Mesenchymal stem cell (in vitro differentiated cells and primary cell): Measurements from ENCODE around the gene SLC35D2.
"Not testable (repeated sequence)": the region's sequence is repeated elsewhere in the genome, so short reads cannot be mapped to it uniquely, and the experiment has no call there.

Experiments used
- DNase-seq: peaks from one replicate; pipeline ENCODE4 v3.0.0-alpha.2; 2013
- H2AFZ ChIP-seq: one replicate; pipeline ENCODE4 v1.6.1; 2013; ENCODE audit warnings: low read depth, mild to moderate bottlenecking, control low read depth, inconsistent platforms, low read length, moderate library complexity
- H2AK5ac ChIP-seq: 2 replicates; pipeline ENCODE4 v1.6.1; 2013; ENCODE audit warnings: low read length, moderate library complexity, mild to moderate bottlenecking, inconsistent platforms; ENCODE audit not compliant: severe bottlenecking
- H2BK120ac ChIP-seq: one replicate; pipeline ENCODE4 v1.6.1; 2013; ENCODE audit warnings: low read depth, mild to moderate bottlenecking, inconsistent platforms, low read length, moderate library complexity
- H2BK12ac ChIP-seq, 2 experiments: one replicate each; pipeline ENCODE4 v1.6.1; 2013; ENCODE audit warnings: inconsistent platforms in 2 of 2, low read length in 2 of 2, mild to moderate bottlenecking in 2 of 2, moderate library complexity in 2 of 2, control low read depth in 1 of 2
- H2BK15ac ChIP-seq: one replicate; pipeline ENCODE4 v1.6.1; 2013; ENCODE audit warnings: mild to moderate bottlenecking, low read depth, inconsistent platforms; ENCODE audit not compliant: poor library complexity, severe bottlenecking
- H2BK5ac ChIP-seq: 2 replicates; pipeline ENCODE4 v1.6.1; 2013; ENCODE audit warnings: low read depth, mild to moderate bottlenecking, low read length, control low read depth, inconsistent platforms; ENCODE audit not compliant: poor library complexity, severe bottlenecking
- H3K14ac ChIP-seq, 2 experiments: one replicate each; pipeline ENCODE4 v1.6.1; 2013; ENCODE audit warnings: inconsistent platforms in 2 of 2, low read length in 2 of 2, control low read depth in 1 of 2, mild to moderate bottlenecking in 1 of 2, moderate library complexity in 1 of 2
- H3K18ac ChIP-seq, 2 experiments: one replicate each; pipeline ENCODE4 v1.6.1; 2013; ENCODE audit warnings: inconsistent platforms in 2 of 2, low read length in 2 of 2, control low read depth in 1 of 2, low read depth in 1 of 2, mild to moderate bottlenecking in 1 of 2
- H3K23ac ChIP-seq, 2 experiments: one replicate each; pipeline ENCODE4 v1.6.1; 2013; ENCODE audit warnings: inconsistent platforms in 2 of 2, low read length in 2 of 2, mild to moderate bottlenecking in 2 of 2, moderate library complexity in 2 of 2, control low read depth in 1 of 2
- H3K27ac ChIP-seq: 2 replicates; pipeline ENCODE4 v1.5.1; 2013; ENCODE audit warnings: mild to moderate bottlenecking, moderate library complexity, low read length, control low read depth, inconsistent platforms; ENCODE audit not compliant: poor library complexity, severe bottlenecking
- H3K27me3 ChIP-seq, 2 experiments: 2 replicates each; pipeline versions ENCODE4 v1.6.1 to v1.7.0; 2013; ENCODE audit warnings: low read length in 2 of 2, mild to moderate bottlenecking in 2 of 2, moderate library complexity in 2 of 2, control low read depth in 1 of 2, inconsistent platforms in 1 of 2; ENCODE audit not compliant: control insufficient read depth in 1 of 2, insufficient read depth in 1 of 2
- H3K36me3 ChIP-seq, 2 experiments: 2 replicates each; pipeline versions ENCODE4 v1.6.1 to v1.7.0; 2013; ENCODE audit warnings: low read length in 2 of 2, control low read depth in 1 of 2, inconsistent platforms in 1 of 2, low read depth in 1 of 2, mild to moderate bottlenecking in 1 of 2; ENCODE audit not compliant: insufficient read depth in 2 of 2, control insufficient read depth in 1 of 2
- H3K4ac ChIP-seq, 2 experiments: one replicate each; pipeline ENCODE4 v1.6.1; 2013; ENCODE audit warnings: inconsistent platforms in 2 of 2, low read length in 2 of 2, mild to moderate bottlenecking in 2 of 2, moderate library complexity in 2 of 2, control low read depth in 1 of 2, low read depth in 1 of 2
- H3K4me1 ChIP-seq: 2 replicates; pipeline ENCODE4 v1.6.1; 2013; ENCODE audit warnings: low read depth, low read length, control low read depth; ENCODE audit not compliant: control insufficient read depth, insufficient read depth
- H3K4me2 ChIP-seq: 2 replicates; pipeline ENCODE4 v1.6.1; 2013; ENCODE audit warnings: low read length, mild to moderate bottlenecking, inconsistent platforms; ENCODE audit not compliant: poor library complexity, severe bottlenecking
- H3K4me3 ChIP-seq, 2 experiments: 2 replicates each; pipeline versions ENCODE4 v1.5.1 to v1.7.0; 2013; ENCODE audit warnings: low read length in 2 of 2, mild to moderate bottlenecking in 2 of 2, control low read depth in 1 of 2, low read depth in 1 of 2; ENCODE audit not compliant: insufficient read depth in 1 of 2
- H3K79me1 ChIP-seq: replicated peaks from 2 replicates; pipeline ENCODE4 v1.6.1; 2013; ENCODE audit warnings: mild to moderate bottlenecking, control low read depth, low read length, inconsistent platforms; ENCODE audit not compliant: poor library complexity, severe bottlenecking
- H3K9ac ChIP-seq: 2 replicates; pipeline ENCODE4 v1.7.0; 2013; ENCODE audit warnings: mild to moderate bottlenecking, low read length, moderate library complexity
- H3K9me3 ChIP-seq: 2 replicates; pipeline ENCODE4 v1.7.0; 2013; ENCODE audit warnings: mild to moderate bottlenecking, low read length; ENCODE audit not compliant: control insufficient read depth
- H4K8ac ChIP-seq: one replicate; pipeline ENCODE4 v1.6.1; 2013; ENCODE audit warnings: inconsistent platforms, mild to moderate bottlenecking, low read length, moderate library complexity
- H4K91ac ChIP-seq: one replicate; pipeline ENCODE4 v1.6.1; 2013; ENCODE audit warnings: mild to moderate bottlenecking, low read length, inconsistent platforms
- WGBS: methylation state at CpG from one replicate; pipeline ENCODE4 v1.1.7; 2013; ENCODE audit warnings: mixed read lengths; 5-methylcytosine and 5-hydroxymethylcytosine counted together

The SLC35D2 gene

GRCh38 chr9:96323169-96323568 lies 60.3 kb downstream of the SLC35D2 start:
- Histone ChIP-seq H4K91ac (no peak overlapping the region), H3K79me1 (peaks cover 3% of the 10 kb centered on the region), H3K14ac (no peak overlapping the region), H3K4me3 (no peak overlapping the region), H3K4ac (no peak overlapping the region), H3K18ac (no peak overlapping the region), H2BK12ac (no peak overlapping the region), H3K9ac (no peak overlapping the region), H4K8ac (no peak overlapping the region), H3K27ac (no peak overlapping the region), H3K9me3 (no peaks in the 10 kb centered on the region), H3K4me2 (no peak overlapping the region), H3K23ac (peak overlapping the region in 1 of 2 experiments; percentile 72), H3K36me3 (peaks cover 28 to 39% of the 10 kb centered on the region in 2 experiments), H2AFZ (no peak overlapping the region), H2BK15ac (no peak overlapping the region), H2BK5ac (no peak overlapping the region), H2BK120ac (no peak overlapping the region), H2AK5ac (no peak overlapping the region), H3K27me3 (no peaks in the 10 kb centered on the region), H3K4me1 (peaks cover 1% of the 10 kb centered on the region)
- DNase-seq: no peak

- not testable (repeated sequence) for H4K8ac ChIP-seq
These were observed 60.8 kb downstream of the SLC35D2 start for GRCh38 chr9:96322736-96323135.

GRCh38 chr9:96322210-96322609 lies 61.3 kb downstream of the SLC35D2 start:
- H3K36me3 ChIP-seq: peaks cover 26 to 39% of the 10 kb centered on the region in 2 experiments
- WGBS: 98% methylated on average over 3 of the region's 3 CpGs
- H3K23ac ChIP-seq, H3K4me1 ChIP-seq, H3K4me2 ChIP-seq, H3K14ac ChIP-seq, H3K18ac ChIP-seq, DNase-seq, H3K4me3 ChIP-seq, H2BK120ac ChIP-seq, H4K8ac ChIP-seq, H3K9me3 ChIP-seq, H2BK5ac ChIP-seq, H3K27ac ChIP-seq, H2AK5ac ChIP-seq, H3K4ac ChIP-seq, H3K79me1 ChIP-seq, H3K27me3 ChIP-seq, H2BK12ac ChIP-seq, H4K91ac ChIP-seq, H2BK15ac ChIP-seq, H3K9ac ChIP-seq, H2AFZ ChIP-seq: not testable (repeated sequence)

More at GRCh38 chr9:96322736-96323135, 60.8 kb downstream of the SLC35D2 start:
- H2AK5ac ChIP-seq, H2BK12ac ChIP-seq, H2BK15ac ChIP-seq, H2AFZ ChIP-seq, DNase-seq, H3K79me1 ChIP-seq, H3K4ac ChIP-seq, H3K4me1 ChIP-seq, H2BK120ac ChIP-seq, H2BK5ac ChIP-seq, H3K9me3 ChIP-seq, H3K14ac ChIP-seq, H3K4me3 ChIP-seq, H3K27me3 ChIP-seq, H4K91ac ChIP-seq, H3K18ac ChIP-seq, H3K9ac ChIP-seq, H3K4me2 ChIP-seq, H3K27ac ChIP-seq: not testable (repeated sequence)
- Histone ChIP-seq H3K23ac (peak overlapping the region in 1 of 2 experiments; percentile 72), H3K36me3 (peaks cover 26 to 39% of the 10 kb centered on the region in 2 experiments)
- 85% methylated on average over 5 of the region's 5 CpGs for WGBS

- peaks cover 1% of the 10 kb centered on the region for H3K79me1 ChIP-seq
- H3K27ac ChIP-seq: no peak overlapping the region
- H4K8ac ChIP-seq: no peak overlapping the region
- H2AFZ ChIP-seq: no peak overlapping the region
- no peak overlapping the region for H2AK5ac ChIP-seq
- no peak overlapping the region for H2BK120ac ChIP-seq
- H3K14ac ChIP-seq: no peak overlapping the region
- H4K91ac ChIP-seq: no peak overlapping the region
- no peak overlapping the region for H2BK12ac ChIP-seq
- H3K4me2 ChIP-seq: no peak overlapping the region
- no peak for DNase-seq
- H3K18ac ChIP-seq: no peak overlapping the region
- no peaks in the 10 kb centered on the region for H3K9me3 ChIP-seq
- H2BK5ac ChIP-seq: no peak overlapping the region
- WGBS: 97% methylated on average over 6 of the region's 7 CpGs
- H2BK15ac ChIP-seq: no peak overlapping the region
- H3K36me3 ChIP-seq: peaks cover 26 to 39% of the 10 kb centered on the region in 2 experiments
- H3K27me3 ChIP-seq: no peaks in the 10 kb centered on the region
- no peak overlapping the region for H3K23ac ChIP-seq
- no peak overlapping the region for H3K9ac ChIP-seq
- no peak overlapping the region for H3K4ac ChIP-seq
- peaks cover 1% of the 10 kb centered on the region for H3K4me1 ChIP-seq
- H3K4me3 ChIP-seq: no peak overlapping the region
These were observed 62.0 kb downstream of the SLC35D2 start for GRCh38 chr9:96321515-96321914.
